GM19238 (cell line): ENCODE results near the gene PTPRT.

Experiments used
- DNase-seq: peaks from one replicate; pipeline ENCODE4 v3.0.0; 2011; ENCODE audit warnings: low spot score; ENCODE audit not compliant: insufficient read length

The PTPRT gene

GRCh38 chr20:43028470-43028869 lies 161.2 kb downstream of the PTPRT start:
- DNase-seq = no peak

- DNase-seq = no peak
Observed at GRCh38 chr20:43023836-43024235, 165.9 kb downstream of the PTPRT start.

- no peak for DNase-seq
Observed at GRCh38 chr20:43022568-43022967, 167.1 kb downstream of the PTPRT start.

GRCh38 chr20:43022081-43022480 lies 167.6 kb downstream of the PTPRT start:
- no peak for DNase-seq

GRCh38 chr20:43017241-43018030 lies 172.3 kb downstream of the PTPRT start:
- no peak for DNase-seq

- DNase-seq = no peak
Observed at GRCh38 chr20:43016257-43016656, 173.4 kb downstream of the PTPRT start.

GRCh38 chr20:43015566-43015965 lies 174.1 kb downstream of the PTPRT start:
- no peak for DNase-seq

DNA sequence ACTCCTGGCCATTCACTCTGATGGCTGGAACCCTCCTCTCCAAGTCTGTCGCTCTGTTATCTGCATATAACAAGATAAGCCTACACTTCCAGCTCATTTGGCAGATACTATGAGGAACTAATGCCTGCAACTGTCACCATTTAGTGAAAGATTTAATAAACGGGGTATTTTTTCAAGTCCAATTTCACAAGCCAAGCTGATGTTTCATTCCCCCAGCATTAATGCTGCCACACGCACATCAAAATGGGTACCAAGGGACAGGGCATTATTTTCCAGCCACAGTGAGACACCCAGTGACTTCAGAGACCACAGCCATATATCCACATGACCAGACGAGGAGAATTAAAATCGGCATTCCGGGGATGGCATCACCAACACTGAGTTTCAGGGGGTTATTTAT lies 175.5 kb downstream of the PTPRT start:
- no peak for DNase-seq

DNA sequence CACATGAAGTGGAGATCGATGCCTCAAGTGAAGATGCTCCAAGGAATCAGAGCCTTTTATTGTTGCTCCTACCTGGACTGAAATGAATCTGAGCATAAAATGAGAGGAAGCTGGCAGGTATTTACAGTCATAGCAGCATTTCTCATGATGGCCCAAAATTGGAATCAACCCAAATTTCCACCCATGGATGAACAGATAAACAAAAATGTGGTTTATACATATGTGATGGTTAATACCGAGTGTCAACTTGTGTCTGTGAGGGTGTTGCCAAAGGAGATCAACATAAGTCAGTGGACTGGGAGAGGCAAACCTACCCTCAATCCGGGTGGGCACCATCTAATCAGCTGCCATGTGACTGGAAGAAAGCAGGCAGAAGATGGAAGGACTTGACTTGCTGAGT lies 178.2 kb downstream of the PTPRT start:
- DNase-seq = no peak

- no peak for DNase-seq
Observed at GRCh38 chr20:43009532-43009931, 180.2 kb downstream of the PTPRT start.

- no peak for DNase-seq
Observed at GRCh38 chr20:43007525-43007924, 182.2 kb downstream of the PTPRT start.

DNA sequence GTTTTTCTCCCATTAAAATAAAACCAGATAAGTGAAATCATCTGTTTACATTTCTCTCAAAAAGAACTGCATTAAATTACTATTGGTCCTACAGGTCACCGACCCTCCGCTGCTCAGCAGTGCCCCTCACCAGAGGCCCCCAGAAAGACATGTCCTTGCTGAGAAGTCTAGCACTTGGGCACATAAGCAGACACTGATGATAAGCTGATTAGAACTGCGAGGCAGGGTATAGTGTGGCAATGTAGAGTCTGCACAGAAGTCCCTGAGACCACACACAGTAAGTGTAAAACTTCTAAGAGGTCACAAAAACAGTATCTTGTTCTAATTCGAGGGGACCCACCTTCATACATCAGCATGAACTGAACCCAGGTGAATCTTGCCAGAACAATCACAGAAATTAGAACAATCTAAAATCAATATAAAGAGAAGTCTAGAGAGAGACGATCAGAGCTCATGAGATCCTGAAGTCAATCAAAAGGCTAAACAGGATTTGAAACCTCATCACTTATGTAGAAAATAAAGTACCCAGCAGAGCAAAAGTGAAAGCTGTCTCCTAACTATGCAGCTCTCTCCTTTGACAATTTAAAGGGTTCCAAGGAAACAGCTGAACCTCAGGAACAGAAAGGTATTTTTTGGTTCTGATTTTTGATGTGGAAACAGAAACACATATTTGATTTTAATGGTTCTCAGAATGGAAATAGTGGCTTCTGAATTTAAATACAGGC lies 182.9 kb downstream of the PTPRT start:
- no peak for DNase-seq

GRCh38 chr20:43003318-43003944 lies 186.3 kb downstream of the PTPRT start:
- no peak for DNase-seq

GRCh38 chr20:42996141-42996540 lies 193.6 kb downstream of the PTPRT start:
- DNase-seq = no peak

DNA sequence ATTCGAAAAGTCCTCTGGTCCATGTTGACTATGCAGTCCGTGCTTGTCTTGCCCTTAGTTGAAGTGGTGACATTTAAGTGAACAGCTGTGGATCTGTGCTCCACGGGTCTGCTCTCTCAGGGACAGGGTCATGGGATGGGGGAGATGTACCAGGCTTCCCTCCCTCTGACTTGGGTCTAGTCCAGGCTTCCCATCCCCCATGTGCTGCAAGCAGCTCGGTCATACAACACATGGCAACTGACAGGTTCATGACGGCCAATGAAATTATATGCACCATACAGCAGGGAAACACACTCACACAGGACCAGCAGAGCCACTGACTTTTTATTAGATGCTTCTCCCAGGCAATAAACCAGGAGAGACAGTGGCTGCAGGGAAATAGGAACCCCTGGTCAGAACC lies 201.4 kb downstream of the PTPRT start:
- DNase-seq = no peak

GRCh38 chr20:42987376-42988114 lies 202.2 kb downstream of the PTPRT start:
- DNase-seq = no peak

- DNase-seq = no peak
Observed at GRCh38 chr20:42986143-42986773, 203.4 kb downstream of the PTPRT start.

DNA sequence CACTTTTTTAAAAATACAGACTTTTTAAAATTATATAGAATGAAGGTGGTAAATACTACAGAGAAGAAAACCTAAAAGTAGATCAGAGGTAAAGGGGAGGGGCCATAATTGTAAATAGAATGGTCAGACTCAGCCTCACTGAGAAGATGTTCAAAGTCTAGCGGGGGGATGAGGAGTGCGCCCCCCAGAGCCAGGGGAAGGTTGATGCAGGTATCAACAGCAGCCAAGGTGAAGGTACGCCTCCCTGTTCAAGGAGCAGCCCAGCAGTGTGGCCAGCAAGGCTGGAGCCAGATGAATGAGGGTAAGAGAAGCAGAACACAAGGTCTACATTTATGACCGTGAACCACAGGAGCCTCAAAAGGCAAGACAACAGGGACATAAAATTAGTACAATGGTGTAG lies 204.1 kb downstream of the PTPRT start:
- DNase-seq = no peak

DNA sequence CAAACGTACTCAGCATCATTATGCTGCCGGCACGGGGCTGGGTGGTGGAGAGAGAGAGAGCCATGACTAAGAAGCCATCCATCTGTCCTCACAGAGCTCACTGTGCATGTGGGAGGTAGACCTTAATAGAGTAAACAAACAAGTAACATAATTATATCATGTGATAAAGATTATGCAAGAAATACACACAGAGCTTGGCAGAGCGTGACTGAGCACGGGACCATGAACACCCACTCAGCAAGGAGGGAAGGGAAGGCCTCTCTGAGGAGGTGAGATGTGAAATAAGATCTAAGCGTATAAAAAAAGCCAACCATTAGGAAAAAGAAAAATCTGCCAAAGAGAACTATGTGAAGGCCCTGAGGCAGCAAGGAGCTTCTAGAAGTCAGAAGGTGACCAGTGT lies 207.5 kb downstream of the PTPRT start:
- no peak for DNase-seq

DNA sequence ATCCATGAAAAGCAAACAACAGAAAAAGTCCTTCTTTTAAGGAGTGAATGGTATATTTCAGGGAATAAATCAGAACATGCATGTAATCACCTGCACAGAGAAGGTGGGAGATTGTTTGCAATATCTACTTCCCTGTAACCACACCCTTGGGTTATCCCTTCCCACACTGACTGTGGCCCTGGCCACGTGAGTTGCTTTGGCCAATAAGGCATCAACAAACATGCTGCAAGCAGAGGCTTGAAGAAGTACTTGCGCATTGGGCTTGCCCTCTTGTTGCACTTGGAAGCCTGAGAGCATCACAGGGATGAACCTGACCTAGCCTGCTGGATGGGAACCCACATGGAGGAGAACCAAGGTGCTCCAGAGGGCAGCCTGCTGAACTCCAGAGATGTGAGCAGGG lies 208.5 kb downstream of the PTPRT start:
- DNase-seq = no peak

DNA sequence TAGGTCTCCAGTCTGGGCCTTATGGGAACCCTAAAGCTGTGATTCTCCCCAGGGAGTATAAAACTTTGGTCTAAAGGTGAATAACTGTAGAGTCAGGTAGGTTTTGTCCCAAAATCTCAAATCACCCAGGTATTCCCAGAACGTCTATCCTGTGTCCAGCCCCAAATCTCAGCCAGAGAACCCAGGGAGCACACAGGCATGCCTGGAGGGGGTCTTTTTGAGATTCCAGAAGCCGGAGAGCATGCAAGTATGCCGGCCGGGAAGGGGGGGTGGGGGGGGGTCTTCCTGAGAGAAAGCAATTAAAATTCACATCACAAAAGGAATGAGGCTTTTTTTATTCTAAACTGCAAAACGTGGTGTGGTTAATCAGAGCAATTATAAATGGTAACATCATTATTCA lies 210.0 kb downstream of the PTPRT start:
- DNase-seq = no peak
